Measurements from ENCODE around the gene ZNF547.

Gene ZNF547

DNA sequence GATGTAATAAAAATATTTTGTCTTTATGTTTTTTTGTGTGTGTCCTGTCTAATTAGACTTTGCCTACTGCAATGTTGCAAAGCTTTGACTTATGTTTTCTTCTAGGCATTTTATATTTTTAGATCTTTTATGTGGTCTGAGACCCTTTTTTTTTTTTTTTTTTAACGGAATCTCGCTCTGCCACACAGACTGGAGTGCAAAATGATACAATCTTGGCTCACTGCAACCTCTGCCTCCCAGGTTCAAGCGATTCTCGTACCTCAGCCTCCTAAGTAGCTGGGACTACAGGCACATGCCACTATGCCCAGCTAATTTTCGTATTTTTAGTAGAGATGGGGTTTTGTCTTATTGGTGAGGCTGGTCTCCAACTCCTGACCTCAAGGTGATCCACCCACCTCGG is 20.8 kb upstream of the ZNF547 start:
- no peaks in the 10 kb centered on the region for H3K9me3 ChIP-seq (ENCODE audit: severe bottlenecking)
- no peaks in the 10 kb centered on the region for H3K36me3 ChIP-seq
- H3K4me3 ChIP-seq (ENCODE audit: low read depth, low read length): no peak overlapping the region
- H3K27me3 ChIP-seq (ENCODE audit: insufficient read depth, low read depth, severe bottlenecking): no peaks in the 10 kb centered on the region
- no peak for DNase-seq
- TF ChIP-seq, protein P1, sequence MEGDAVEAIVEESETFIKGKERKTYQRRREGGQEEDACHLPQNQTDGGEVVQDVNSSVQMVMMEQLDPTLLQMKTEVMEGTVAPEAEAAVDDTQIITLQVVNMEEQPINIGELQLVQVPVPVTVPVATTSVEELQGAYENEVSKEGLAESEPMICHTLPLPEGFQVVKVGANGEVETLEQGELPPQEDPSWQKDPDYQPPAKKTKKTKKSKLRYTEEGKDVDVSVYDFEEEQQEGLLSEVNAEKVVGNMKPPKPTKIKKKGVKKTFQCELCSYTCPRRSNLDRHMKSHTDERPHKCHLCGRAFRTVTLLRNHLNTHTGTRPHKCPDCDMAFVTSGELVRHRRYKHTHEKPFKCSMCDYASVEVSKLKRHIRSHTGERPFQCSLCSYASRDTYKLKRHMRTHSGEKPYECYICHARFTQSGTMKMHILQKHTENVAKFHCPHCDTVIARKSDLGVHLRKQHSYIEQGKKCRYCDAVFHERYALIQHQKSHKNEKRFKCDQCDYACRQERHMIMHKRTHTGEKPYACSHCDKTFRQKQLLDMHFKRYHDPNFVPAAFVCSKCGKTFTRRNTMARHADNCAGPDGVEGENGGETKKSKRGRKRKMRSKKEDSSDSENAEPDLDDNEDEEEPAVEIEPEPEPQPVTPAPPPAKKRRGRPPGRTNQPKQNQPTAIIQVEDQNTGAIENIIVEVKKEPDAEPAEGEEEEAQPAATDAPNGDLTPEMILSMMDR (IDR thresholded peaks at IDR 0.05; ENCODE audit: low read depth, low read length): no peak
- H3K27ac ChIP-seq: no peak overlapping the region

DNA sequence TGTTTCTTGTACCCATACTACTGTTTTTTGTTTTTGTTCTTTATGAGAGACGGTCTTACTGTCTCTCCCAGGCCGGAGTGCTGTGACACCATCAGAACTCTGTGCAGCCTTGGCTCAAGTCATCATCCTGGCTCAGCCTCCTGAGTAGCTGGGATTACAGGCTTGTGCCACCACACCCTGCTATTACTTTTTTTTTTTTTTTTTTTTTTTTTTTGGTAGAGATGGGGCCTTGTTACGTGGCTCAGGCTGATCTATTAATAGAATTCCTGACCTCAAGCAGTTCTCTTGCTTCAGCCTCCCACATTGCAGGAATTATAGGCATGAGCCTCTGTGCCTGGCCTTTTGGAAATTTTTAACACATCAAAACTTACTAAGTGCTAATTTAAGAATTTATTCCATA is 15.2 kb upstream of the ZNF547 start:
- TF ChIP-seq, protein P1 (IDR thresholded peaks at IDR 0.05; ENCODE audit: low read depth, low read length): no peak
- Histone ChIP-seq H3K9me3 (ENCODE audit: severe bottlenecking) (no peaks in the 10 kb centered on the region), H3K36me3 (peaks cover 2% of the 10 kb centered on the region)

DNA sequence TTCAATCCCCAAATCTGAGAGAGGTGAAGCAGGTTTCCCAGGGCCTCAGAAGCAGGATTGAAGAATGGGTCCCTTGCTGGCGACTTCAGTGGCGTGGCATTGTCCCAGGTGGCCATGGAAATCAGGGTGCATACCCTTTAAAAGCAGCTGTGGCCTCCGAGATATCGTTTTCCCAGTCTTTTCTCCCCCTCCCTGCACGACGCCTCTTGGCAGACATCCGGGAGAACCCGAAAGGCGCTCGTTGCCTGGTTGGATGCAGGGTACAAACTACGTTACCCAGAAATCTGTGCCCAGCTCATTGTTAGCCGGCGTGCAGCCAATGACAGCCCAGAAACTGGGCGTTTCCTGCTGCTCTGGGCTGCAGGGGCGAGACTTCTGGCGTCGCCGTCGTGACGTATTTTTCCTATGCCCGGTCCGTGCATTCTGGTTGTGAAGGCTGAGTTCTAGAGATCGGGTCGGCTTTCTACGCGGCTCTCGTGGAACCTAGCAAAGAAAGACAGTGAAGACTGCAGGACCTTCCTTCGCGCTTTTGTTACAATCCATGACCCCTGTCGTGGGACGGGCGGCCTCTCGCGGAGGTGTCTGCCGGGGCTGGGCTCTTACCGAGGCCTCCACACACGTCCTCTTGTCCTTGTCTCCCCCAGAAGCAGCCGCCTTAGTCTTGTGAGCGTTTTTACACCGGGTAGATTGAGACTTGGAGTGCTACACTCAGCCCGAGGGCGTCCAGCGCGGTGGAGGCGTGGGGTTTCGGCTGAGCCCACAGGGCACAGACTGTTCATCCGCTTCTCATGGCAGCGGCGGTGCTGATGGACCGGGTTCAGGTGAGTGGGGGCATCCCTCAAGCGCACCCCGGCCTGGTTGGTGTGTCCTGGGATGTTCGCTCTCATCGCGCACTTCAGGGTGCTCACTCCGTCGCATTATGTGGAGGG is 12.2 kb upstream of the ZNF547 start, which contains the start of gene ZNF304:
TSS of gene ZNF304 (plus strand) at position 395 of the 929 bp plus-strand sequence. CDS start at position 789, 394 bp downstream.
- Histone ChIP-seq H3K27me3 (ENCODE audit: insufficient read depth, low read depth, severe bottlenecking) (no peaks in the 10 kb centered on the region), H3K27ac (peak within 1 kb of the TSS; percentile 69), H3K9me3 (ENCODE audit: severe bottlenecking) (no peaks in the 10 kb centered on the region), H3K36me3 (peaks cover 30% of the 10 kb centered on the region), H3K4me3 (ENCODE audit: low read depth, low read length) (peak within 1 kb of the TSS; percentile 89)
- DNase-seq: peak; percentile 92
- TF ChIP-seq, protein P1 (IDR thresholded peaks at IDR 0.05; ENCODE audit: low read depth, low read length): no peak

More for the DNA sequence above, 15.2 kb upstream of the ZNF547 start:
- Histone ChIP-seq H3K4me3 (ENCODE audit: low read depth, low read length) (no peak overlapping the region), H3K27ac (no peak overlapping the region), H3K27me3 (ENCODE audit: insufficient read depth, low read depth, severe bottlenecking) (no peaks in the 10 kb centered on the region)
- peak; percentile 10 for DNase-seq

DNA sequence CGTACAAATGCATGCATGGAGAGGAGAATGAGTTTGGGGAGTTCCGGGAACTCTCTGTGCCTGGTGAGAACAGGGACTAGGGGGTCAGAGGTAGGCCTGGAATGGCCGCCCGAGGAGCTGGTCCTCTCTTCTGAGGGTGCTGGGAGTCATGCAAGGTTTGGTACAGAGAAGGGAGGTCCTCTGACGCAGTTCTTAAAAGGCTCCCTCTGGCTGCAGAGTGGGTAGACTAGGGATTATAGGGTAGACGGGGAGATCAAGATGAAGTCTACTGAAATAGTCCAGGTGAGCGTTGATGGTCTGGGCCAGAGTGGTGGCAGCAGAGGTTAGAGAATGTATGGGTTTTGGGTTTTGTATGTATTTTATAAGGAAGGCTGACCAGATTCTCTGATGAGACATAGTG is 11.5 kb upstream of the ZNF547 start:
- Histone ChIP-seq H3K27me3 (ENCODE audit: insufficient read depth, low read depth, severe bottlenecking) (no peaks in the 10 kb centered on the region), H3K9me3 (ENCODE audit: severe bottlenecking) (no peaks in the 10 kb centered on the region), H3K36me3 (peaks cover 38% of the 10 kb centered on the region), H3K27ac (no peak overlapping the region), H3K4me3 (ENCODE audit: low read depth, low read length) (peak overlapping the region; percentile 89)
- TF ChIP-seq, protein P1 (IDR thresholded peaks at IDR 0.05; ENCODE audit: low read depth, low read length): no peak
- DNase-seq: no peak

DNA sequence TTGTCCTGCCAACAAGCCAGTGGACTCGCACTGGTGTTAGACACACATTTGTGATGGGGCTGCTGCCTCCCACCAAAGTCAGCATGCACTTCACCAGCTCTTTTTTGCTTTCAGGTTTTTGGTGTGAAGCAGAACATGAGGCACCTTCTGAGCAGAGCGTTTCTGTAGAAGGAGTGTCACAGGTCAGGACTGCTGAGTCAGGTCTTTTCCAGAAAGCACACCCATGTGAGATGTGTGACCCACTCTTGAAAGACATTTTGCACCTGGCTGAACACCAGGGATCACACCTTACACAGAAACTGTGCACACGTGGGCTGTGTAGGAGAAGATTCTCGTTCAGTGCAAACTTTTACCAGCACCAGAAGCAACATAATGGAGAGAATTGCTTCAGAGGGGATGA is 7.4 kb upstream of the ZNF547 start:
- H3K36me3 ChIP-seq: peaks cover 55% of the 10 kb centered on the region
- no peak overlapping the region for H3K27ac ChIP-seq
- H3K27me3 ChIP-seq (ENCODE audit: insufficient read depth, low read depth, severe bottlenecking): no peaks in the 10 kb centered on the region
- H3K4me3 ChIP-seq (ENCODE audit: low read depth, low read length): no peak overlapping the region
- TF ChIP-seq, protein P1 (IDR thresholded peaks at IDR 0.05; ENCODE audit: low read depth, low read length): no peak
- no peaks in the 10 kb centered on the region for H3K9me3 ChIP-seq (ENCODE audit: severe bottlenecking)
- no peak for DNase-seq

Data from WERI-Rb-1 (cell line).